Measurements from ENCODE around the gene APMAP.
A peak's percentile ranks its signal among the peaks of the same experiment; 100 is the strongest.

The APMAP gene

DNA sequence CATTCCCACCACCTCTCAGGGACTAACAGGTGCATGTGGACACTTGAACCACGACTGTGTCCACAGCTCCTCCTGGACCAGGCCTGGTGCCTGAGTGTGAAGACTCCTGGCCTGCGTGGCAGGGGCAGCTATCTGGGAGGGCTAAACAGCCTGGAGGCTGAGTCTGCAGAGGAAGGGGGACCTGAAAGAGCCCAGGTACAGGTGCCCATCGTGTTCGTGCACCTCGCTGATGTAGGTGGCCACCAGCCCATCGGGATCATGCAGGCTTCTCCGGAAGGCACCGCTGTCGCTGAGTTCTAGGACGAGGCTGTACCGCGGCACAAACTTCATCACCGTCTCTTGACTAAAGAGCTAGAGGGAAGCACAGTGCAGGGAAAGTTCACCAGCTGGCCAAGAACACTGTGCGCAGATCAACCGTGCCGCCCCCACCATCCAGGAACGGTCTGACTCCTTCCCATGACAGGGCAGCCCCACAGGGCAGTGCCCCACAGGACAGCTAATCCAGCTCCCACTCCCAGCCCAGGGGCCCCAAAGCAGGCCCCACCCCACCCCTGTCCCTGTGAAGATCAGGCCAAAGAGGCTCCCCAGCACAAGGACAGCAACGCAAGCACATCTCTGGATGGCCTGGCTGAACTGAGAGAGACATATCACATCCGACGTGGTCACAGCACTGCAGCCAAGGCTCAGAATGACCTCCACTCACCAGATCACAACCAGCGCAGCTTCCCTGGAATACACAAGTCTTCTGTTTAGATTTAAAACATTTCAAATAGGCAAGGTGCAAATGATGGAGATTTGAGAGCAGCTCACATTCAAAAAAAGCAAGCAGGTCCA lies 28.7 kb downstream of the APMAP start:
- DNase-seq: no peak

DNA sequence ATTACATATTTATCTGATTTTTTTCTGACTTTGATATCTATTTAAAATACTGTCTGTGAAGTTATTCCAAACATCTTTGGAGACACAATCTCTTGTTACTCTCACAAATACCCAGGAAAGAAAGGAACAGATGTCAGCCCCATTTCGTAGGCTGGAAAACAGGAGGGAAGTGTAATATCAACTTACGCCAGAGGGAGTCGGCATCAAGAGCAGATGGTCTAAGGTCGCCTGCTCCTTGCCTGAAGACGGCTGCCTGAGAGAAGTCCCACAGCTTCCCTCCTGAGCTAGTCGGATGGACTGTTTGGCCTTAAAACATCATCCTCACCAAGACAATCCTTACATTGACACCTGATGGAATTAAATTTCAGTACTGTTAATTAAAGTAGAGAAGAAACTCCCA lies 30.0 kb downstream of the APMAP start:
- DNase-seq: no peak

DNA sequence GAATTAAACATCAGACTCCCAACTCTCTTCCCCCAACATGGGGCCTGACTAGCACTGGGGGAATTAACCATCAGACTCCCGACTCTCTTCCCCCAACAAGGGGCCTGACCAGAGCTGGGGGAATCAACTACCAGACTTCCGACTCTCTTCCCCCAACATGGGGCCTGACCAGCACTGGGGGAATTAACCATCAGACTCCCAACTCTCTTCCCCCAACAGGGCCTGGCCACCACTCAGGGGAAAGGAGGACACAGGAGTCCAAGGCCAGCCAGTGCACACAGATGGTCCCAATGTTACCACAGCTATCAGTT lies 30.4 kb downstream of the APMAP start:
- DNase-seq: no peak

DNA sequence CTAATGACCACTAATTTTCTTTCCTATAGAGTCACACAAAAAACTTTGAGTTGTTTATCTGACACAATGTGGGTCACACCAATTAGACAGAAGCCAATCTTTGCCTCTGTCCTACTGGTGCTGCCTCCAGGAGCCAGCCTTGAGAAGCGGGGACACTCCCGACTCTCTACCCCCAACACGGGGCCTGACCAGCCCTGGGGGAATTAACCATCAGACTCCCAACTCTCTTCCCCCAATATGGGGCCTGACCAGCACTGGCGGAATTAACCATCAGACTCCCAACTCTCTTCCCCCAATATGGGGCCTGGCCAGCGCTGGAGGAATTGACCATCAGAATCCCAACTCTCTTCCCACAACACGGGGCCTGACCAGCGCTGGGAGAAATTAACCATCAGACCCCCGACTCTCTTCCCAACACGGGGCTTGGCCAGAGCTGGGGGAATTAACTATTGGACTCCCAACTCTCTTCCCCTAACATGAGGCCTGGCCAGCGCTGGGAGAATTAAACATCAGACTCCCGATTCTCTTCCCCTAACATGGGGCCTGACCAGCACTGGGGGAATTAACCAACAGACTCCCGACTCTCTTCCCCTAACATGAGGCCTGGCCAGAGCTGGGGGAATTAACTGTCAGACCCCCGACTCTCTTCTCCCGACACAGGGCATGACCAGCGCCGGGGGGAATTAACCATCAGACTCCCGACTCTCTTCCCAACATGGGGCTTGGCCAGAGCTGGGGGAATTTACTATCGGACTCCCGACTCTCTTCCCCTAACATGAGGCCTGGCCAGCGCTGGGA lies 31.0 kb downstream of the APMAP start:
- no peak for DNase-seq

DNA sequence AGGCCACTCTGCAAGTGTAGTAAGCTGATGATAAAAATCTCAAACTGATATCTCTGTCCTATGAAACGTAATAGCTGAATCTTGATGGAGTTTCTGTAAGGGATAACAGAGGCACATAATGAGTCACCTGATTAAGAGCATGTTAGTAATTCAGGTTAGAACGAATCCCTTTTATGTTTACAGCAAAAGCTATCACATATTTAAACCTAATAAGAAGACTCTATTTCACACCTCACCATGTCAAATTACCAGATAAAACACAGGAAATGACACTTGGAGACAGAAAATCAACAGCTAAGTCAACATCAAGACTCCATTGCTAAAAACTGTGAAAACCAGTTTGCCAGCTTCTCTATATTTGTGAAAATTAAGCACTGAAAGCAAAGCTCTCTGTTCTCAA lies 31.7 kb downstream of the APMAP start:
- no peak for DNase-seq

DNA sequence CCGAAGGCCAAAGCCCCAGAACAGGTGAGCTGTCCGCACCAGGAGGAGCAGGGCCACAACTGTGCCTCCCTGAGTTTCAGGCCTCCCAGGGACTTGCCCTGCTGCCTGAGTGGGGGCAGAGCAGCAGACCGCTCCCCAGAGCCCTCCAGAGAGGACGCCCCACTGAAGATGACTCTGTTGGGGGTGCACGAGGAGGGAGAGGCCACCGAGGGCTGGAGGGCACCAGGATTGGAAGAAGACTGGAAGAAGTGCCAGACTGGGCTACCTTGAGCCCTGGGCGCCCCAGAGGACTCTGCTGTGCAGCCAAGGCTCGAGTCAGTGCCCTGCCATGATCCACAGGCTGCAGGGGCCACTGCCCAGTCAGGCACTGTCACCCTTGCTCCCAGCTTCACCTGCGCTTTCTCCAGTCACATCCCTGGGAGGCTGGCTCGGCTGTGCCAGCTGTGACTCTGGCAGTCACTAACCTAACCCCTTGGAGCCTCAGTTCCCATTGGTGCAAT lies 32.2 kb downstream of the APMAP start:
- DNase-seq: no peak

DNA sequence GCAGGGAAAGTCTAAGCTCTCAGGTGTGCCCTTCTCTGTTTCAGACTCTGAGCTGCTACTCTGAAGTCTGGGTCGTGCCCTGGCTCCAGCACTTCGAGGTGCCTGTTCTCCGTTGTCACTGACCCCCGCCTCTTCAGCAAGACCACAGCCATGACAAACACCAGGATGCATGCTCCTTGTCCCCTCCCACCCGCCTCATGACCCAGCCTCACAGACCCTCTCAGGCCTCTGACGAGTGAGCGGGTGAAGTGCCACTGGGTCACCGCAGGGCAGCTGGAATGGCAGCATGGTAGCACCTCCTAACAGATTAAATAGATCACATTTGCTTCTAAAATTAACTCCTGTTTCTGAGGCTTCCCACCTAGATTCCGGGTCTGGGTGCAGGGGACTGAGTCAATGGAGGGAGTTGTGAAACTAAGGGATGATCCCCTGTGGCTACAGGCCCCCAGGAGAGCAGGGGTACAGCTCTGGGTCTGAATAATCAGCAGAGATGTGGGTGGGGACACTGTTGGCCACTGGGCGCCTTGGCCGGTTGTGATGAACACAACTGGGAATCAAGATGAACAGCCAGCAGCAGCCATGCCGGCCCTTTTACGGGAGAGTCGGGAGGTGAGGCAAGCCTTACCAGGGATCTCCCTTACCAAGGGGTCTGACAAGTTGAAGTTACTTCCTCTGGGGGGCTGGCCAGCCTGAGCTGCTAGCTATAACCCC lies 32.8 kb downstream of the APMAP start:
- no peak for DNase-seq

DNA sequence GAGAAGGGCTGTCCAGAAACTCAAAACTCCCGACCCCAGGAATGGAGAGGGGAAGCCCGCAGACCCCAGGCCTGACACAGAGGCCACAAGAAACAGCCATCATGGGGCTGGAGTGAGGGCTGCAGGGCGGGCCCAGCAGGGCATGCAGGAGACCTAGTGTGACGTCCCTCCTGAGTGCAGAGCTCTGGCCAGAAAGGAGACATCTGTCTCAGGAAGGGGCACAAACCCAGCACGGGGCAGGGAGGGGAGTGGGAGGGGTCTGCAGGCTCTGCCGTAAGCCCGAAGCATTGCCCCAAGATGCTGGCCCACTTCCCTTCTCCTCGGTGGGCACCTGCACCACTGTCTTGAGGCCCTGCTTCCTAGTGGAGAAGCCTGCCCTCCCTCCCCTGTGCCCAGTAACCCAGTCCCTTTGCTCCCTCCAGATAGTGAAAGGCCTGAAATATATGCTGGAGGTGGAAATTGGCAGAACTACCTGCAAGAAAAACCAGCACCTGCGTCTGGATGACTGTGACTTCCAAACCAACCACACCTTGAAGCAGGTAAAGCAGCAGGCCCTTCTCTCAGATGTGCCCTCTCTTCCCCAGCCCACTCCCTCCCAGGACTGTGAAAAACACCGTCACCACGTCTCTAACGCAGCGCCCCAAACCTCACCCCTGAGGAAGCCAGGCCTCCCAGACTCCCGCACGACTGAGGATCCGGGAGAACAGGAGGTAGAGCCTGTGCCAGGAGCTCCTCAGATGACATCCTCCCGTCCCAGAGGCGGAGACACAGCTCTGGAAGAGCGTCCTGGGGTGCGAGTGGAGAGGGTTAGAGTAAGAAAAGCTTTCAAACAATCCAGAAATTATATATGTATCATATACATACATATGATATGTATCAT lies 33.8 kb downstream of the APMAP start:
- no peak for DNase-seq

DNA sequence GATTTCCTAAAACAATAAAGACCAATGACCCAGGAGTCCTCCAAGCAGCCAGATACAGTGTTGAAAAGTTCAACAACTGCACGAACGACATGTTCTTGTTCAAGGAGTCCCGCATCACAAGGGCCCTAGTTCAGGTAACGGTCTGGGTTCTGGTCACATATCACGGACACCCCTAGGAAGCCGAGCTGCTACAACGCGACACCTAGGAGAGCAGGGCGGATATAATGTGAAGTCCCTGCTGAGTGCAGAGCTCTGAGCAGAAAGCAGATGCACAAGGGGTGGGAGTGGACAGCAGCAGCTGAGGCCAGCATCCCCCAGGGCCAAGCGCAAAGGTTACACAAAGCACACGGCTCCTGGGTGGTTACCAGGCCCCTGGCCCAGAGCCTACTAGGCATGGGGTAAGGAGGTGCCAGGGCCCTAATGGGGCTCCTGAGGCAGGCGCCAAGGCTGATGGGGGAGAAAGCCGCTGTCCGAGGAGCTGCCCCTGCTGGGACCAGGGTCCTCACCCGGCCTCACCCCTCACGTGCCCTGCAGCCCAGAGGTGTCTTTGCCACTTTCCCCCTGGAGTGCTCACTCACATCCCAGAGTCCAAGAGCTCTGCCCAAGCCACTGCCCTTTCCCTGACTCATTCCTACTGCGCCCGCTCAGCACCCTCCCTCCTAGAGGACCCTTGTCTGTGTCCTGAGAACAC lies 35.1 kb downstream of the APMAP start:
- DNase-seq: no peak

DNA sequence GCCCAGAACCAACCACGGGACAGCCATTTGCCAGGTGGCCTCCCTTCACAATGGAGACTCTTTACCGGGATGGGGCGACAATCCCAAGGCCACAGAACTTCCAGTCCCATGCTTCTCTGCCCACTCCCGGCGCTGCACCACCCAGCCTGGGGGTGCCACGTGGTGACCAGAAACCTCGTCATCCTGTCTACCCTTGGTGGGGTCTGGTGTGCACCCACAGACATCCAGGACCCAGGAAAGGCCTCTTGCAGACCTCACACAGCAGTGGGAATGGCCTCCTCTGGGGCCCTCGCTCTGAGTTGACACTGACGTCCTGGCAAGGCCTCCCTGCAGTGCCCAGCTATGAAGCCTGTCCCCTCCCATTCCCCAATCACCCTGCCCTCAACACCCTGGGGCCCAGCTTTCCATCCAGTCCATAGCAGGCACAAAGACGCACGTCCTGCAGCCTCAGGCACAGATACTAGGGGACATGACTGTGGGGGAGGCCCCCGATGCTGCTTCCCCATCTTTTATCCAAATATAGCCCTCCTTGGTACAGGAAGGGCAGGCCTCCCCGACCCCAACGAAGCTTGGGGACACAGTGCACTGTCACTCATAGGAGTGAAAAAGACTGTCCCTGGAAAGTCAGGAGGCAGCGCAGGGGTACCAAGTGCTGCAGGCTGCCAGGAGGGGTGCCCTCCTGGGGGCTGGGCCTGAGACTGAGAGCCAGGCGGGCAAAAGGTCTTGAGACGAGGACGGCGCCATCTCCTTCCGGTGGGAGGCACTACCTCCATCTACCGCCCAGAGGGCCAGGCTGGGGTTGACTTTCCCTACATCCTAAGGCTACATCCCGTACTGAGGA lies 36.3 kb downstream of the APMAP start:
- DNase-seq: no peak

DNA sequence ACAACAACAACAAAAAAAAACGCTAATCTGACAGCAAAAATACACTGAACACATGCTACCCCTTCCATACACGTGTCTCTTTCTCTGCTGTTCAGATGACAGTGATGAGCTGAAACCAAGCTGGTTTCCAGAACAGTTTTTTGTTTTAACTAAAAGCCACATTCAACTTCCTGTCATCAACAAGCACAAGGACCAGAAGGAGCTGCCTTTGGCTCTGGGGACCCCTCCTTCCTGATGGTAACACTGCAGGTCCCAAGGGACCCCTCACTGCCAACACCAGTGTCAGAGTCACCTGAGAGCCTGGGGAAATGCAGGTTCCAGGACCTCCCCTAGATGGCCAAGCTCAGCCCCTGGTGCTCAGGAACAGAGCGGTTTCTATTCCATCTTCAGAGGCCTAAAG lies 37.5 kb downstream of the APMAP start:
- no peak for DNase-seq

DNA sequence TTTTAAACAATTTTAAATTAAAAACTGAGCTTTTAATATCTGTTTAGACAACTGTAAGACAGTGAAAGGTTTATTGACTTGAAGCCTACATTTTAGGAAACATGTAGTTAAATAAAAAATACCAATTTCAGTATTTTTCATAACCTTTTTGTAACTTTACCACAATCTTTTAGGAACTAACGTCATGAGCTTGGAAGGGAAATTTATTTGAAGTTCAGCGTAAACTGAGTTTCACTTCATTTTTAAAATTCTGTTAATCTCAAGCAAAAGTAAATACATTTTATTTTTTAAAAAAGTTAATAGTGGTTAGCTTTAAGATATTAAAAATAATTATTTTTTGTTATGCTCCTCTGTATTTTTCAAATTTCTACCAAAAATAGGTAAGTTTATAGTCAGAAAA lies 38.0 kb downstream of the APMAP start:
- no peak for DNase-seq

DNA sequence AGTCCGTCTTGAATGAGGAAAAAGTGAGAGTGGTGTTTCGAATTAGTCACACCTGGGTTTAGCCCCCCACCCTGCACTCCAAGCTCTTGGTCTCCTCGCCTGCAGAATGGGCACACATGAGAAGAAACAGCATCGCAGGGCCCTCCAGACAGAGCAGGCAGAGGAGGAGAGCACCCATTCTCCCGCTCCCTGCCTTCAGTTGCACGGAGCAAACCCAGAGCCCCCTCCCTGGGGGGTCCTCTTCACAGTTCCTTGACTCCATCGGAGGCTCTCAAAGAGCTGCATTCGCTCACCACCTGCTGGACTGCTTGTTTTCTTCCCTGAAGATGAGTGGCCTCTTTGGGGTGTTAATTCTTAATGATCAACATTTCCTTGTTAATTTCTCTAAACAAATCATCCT lies 38.4 kb downstream of the APMAP start:
- no peak for DNase-seq

DNA sequence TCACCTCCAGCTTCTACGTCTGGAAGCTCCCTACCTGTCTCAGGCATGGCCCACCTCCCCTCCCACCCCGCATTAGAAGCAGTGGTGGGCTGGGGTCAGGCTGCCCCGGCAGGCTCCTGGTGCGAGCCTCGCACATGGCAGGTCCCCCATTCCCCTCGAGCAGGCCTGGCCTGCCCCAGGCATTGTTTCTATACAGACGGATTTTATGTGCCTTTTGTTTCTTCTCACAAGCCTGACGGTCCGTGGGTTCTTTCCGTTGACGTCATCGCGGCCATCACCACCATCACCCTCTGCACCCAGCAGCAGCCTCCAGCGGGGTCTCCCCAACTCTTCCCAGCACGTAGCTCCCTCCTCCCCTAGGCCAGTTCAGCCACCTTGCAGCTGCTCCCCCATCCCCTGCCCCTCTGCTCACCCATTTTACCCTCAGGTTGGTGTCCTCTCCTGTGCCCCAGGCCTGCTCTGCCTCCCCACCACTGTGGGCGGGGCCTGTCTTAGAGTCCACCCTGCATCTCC lies 38.9 kb downstream of the APMAP start:
- DNase-seq: no peak

DNA sequence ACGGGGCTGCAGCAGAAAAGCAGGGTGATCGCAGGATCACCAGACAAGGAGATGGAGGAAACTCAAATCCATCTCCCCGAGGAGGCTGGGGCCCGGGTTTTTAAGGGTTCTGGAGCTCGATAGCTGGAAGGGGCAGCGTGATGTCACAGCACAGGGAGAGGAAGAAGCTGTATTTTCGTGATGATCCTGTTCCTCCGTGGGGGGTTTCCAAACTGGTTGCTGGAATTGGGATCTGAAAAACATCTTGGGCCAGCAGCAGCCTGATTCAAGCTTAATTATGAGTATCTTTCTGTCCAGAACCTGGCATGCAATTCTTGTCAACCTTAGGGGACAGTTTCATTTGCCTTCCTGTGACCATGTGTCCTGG lies 39.4 kb downstream of the APMAP start:
- DNase-seq: no peak

DNA sequence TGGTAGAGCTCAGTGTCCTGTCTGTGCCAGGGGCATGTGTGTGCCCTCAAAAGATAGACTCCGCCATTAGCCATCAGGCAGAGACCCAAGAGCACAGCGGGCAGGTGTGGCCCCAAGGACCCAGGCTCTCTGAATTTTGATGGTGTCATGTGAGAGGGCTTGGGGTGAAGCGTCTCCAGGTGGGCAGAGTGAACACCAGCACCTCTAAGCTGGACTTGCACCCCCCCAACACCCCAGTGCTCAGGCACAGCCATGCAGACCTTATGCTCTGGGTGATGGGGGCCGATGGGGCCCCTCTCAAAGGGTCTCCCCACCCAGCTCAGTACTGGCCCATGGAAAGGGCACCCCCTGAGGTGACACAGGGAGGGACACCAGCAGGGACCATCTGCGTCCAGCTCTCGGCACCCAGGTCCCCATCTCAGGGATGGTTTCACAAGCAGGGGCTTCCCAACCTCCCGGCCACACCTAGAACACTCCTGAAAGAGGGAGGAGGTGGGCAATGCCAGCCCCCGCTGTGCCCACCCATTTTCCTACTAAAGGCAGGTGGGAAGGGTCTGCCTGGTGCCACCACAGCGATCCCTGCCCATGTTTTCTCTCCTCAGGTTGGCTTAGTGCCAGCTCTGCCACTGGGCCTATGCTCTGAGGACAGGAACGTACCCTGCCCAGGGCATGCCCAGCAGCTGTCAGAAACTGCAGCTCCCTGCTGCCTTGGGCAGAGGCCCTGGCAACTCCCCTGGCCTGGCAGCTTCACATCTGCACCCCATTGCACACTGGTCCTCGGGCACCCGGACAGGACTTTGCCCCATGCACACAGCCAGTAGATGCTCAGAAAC lies 40.0 kb downstream of the APMAP start:
- peak; percentile 24 for DNase-seq

DNA sequence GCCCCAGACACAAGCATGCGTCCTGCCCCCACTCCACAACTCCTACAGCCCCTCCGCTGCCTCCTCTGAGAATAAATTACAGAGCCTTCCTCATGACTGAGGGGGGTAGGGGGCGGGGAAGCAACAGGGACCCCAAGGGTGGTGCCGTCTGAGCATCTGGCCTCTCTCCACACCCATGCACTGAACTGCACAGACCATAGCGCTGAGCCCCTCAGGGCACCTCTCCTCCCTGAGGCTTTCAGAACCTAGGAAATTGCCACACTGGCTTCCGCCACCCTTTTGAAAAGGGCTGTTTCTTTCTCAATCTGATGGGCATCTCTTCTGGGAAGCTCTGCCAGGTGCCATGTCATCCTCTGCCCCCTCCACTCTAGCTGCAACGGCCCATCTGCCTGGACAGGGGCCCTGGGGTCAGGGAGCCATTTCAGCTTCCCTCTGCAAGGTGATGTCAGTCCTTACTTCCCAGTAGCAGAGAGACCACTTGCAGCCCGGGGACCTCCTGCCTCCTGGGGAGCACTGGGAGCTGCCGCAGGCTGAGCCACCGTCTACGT lies 40.9 kb downstream of the APMAP start:
- DNase-seq: no peak

DNA sequence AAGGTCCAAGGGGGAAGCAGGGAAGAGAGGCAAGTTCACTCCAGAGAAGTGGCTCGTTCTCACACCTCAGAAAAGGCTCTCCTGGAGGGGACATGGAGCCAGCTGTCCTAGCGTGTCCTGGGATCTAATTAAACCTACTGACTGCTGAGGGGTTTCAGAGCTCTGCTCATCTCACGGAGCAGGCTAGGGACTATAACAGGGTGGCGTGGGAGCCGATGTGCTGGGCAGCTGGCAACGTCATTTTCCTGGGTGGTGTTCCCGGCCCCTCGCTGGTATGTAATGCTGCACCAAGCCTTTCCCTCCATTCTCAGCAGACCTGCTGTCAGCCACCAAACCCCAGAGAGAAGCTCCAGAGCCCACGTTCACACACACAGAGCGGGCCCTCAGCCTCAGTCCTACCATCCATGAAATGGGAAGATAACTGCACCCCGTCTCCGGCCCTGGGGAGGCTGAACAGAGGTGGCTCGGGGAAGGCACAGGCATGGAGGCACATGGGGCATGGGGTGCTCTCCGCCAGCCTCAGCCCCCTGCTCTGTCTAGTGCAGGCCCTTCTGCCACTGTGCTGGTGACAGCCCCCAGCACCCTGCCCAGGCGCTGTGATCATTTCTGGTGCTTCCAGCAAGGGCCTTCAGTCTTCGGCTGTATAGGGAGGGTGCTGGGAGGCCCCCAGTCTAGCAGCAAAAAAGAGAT lies 41.6 kb downstream of the APMAP start:
- no peak for DNase-seq
